ENCODE measurements around the gene KRTCAP3. TPM values are rescaled to one million over a fixed set of nuclear protein-coding genes. Genes with fewer than 3 reads are reported as not detected.

The KRTCAP3 gene
- polyA plus RNA-seq, 2 of the 4 experiments (the other 2 are of a cell fraction) = 0.68 to 1.3 TPM

DNA sequence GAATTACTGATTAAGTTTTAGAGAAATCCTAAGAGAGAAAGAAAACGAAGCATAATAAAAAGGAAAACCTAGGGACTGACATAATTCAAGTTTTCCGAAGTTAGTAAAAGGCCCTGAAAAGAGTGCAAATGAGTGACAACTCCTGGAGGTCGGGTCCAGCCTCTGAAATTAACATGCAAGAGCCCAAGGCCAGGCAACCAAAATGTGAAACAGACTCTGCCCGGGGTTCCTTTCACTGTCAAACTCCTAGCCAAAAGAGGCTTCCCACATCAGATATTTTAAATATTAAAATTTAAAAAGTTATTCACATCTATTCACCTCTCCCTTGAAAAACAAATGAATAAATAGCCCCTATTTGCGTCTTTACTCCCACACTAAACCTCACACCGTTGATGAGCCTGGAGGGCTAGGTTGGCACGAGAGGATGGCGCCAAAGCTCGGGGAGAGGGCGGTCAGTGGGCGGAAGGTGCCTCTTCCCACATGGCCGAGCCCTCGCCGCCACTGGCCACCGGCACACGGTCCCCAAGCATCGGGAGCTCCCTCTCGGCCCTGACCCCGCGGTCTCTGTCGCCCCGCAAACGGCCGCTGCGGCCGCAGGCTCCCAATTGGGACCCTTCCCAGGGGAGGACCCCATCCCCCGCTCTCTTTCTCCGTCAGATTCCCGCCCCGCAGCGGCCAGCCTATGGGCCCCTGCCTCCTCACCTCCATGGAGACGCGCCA is 33.4 kb upstream of the KRTCAP3 start:
- CTCF ChIA-PET = interaction anchor here (0.6 to 5.3 kb wide), 17 partner anchors 8 to 281 kb away, joined by 3 to 72 read pairs (median 4); partner anchors contain the start of genes NRBP1, SLC4A1AP and SUPT7L
- peak; percentile 29 to 35 for DNase-seq (ENCODE audit: low read depth in 1 of 2, low spot score in 1 of 2)
- H3K4me2 ChIP-seq = peak overlapping the region; percentile 89
- no peak for FAIRE-seq
- H3K27ac ChIP-seq = peak overlapping the region; percentile 90 to 92
- POLR2A ChIA-PET = interaction anchor here (0.9 to 3.1 kb wide), 11 partner anchors 8 to 255 kb away, joined by 3 to 78 read pairs (median 6); partner anchors contain the start of genes CCDC121, GPN1, NRBP1 and SLC4A1AP
- WGBS (ENCODE audit: missing lambda C conversion rate) = 1% methylated on average over 11 of the region's 33 CpGs
- H3K9me3 ChIP-seq = no peaks in the 10 kb centered on the region
- ATAC-seq = peak; percentile 73 to 76
- peaks cover 26% of the 10 kb centered on the region; the same call in 2 of the 3 replicates for H3K4me1 ChIP-seq
- peak overlapping the region; percentile 87 for H3K4me3 ChIP-seq
- TF ChIP-seq, protein P1, sequence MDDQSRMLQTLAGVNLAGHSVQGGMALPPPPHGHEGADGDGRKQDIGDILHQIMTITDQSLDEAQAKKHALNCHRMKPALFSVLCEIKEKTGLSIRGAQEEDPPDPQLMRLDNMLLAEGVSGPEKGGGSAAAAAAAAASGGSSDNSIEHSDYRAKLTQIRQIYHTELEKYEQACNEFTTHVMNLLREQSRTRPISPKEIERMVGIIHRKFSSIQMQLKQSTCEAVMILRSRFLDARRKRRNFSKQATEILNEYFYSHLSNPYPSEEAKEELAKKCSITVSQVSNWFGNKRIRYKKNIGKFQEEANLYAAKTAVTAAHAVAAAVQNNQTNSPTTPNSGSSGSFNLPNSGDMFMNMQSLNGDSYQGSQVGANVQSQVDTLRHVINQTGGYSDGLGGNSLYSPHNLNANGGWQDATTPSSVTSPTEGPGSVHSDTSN (IDR thresholded peaks at IDR 0.05) = no peak
- TF ChIP-seq PHF8 (IDR thresholded peaks at IDR 0.05; ENCODE audit: borderline replicate concordance, low read depth) = 0 out of 2 replicates have a peak, but pooled peaks have one; percentile 73
- no peak for TF ChIP-seq FOSB (CRISPR knock-in tag; IDR thresholded peaks at IDR 0.05)
- TF ChIP-seq, protein P2, sequence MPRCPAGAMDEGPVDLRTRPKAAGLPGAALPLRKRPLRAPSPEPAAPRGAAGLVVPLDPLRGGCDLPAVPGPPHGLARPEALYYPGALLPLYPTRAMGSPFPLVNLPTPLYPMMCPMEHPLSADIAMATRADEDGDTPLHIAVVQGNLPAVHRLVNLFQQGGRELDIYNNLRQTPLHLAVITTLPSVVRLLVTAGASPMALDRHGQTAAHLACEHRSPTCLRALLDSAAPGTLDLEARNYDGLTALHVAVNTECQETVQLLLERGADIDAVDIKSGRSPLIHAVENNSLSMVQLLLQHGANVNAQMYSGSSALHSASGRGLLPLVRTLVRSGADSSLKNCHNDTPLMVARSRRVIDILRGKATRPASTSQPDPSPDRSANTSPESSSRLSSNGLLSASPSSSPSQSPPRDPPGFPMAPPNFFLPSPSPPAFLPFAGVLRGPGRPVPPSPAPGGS (IDR thresholded peaks at IDR 0.05) = no peak; the same call in 2 of the 3 replicates

DNA sequence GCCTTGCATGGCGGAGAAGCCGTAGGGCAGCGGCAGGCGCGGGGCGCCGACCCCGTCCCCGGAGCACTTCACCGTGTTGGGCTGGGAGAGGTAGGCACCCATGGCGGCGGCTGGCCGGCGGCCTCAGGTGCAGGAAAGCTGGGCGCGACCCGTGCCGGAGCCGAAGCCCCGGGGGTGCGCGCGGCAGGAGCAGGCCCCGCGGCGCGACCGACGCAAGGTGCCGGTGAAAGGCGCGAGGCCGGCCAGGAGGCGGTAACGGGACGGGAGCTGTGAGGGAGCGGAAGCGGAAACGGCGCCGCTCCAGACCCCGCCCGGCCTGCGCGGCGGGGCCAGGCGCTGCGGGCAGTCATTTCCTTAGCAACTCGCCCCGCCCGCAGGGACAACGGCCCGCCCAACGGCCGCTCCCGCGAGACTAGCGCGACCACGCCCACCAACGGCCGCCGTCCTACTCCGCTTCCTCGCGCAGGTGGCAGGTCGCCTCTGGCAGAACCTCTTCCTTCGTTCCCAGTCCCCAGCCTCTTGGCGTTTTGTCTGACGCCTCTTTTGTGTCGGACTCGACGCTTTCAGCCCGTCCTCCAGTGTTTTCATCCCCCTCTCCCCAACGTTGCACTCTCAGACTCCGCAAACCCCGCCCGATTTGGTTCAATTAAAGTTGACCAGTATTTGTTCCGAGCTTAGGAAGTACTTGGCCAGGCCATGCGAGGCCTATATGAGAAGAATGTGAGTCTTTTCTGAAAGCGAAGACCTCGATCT is 32.7 kb upstream of the KRTCAP3 start, which contains the start of gene PPM1G:
PPM1G (minus strand) TSS at position 271 of the 753 bp plus-strand sequence; CDS start at position 102, 169 bp downstream.
- CTCF ChIA-PET = interaction anchor here (0.7 to 5.3 kb wide), 14 partner anchors 9 to 280 kb away, joined by 3 to 72 read pairs (median 4); partner anchors contain the start of genes NRBP1, SLC4A1AP and SUPT7L
- no peak for FAIRE-seq
- WGBS (ENCODE audit: missing lambda C conversion rate) = 1% methylated on average over 39 of the region's 82 CpGs
- peak; percentile 97 for ATAC-seq
- peak within 1 kb of the TSS; percentile 87 for H3K4me3 ChIP-seq
- POLR2A ChIA-PET = interaction anchor here (0.6 to 3.1 kb wide), 14 partner anchors 9 to 982 kb away, joined by 3 to 78 read pairs (median 4); partner anchors contain the start of genes CCDC121, EIF2B4, GPN1 and NRBP1
- H3K4me2 ChIP-seq = peak within 1 kb of the TSS; percentile 89
- DNase-seq (ENCODE audit: low read depth in 1 of 2, low spot score in 1 of 2) = peak; percentile 87 to 97
- H3K9me3 ChIP-seq = no peaks in the 10 kb centered on the region
- peak within 1 kb of the TSS; percentile 90 to 92 for H3K27ac ChIP-seq
- peaks cover 30% of the 10 kb centered on the region; the same call in 2 of the 3 replicates for H3K4me1 ChIP-seq
- TF ChIP-seq TP53 (CRISPR knock-in tag; IDR thresholded peaks at IDR 0.05) = peak; percentile 40; the same call in 1 of the 2 replicates
- no peak for TF ChIP-seq ZSCAN20 (CRISPR knock-in tag; IDR thresholded peaks at IDR 0.05)
- TF ChIP-seq, protein P3, sequence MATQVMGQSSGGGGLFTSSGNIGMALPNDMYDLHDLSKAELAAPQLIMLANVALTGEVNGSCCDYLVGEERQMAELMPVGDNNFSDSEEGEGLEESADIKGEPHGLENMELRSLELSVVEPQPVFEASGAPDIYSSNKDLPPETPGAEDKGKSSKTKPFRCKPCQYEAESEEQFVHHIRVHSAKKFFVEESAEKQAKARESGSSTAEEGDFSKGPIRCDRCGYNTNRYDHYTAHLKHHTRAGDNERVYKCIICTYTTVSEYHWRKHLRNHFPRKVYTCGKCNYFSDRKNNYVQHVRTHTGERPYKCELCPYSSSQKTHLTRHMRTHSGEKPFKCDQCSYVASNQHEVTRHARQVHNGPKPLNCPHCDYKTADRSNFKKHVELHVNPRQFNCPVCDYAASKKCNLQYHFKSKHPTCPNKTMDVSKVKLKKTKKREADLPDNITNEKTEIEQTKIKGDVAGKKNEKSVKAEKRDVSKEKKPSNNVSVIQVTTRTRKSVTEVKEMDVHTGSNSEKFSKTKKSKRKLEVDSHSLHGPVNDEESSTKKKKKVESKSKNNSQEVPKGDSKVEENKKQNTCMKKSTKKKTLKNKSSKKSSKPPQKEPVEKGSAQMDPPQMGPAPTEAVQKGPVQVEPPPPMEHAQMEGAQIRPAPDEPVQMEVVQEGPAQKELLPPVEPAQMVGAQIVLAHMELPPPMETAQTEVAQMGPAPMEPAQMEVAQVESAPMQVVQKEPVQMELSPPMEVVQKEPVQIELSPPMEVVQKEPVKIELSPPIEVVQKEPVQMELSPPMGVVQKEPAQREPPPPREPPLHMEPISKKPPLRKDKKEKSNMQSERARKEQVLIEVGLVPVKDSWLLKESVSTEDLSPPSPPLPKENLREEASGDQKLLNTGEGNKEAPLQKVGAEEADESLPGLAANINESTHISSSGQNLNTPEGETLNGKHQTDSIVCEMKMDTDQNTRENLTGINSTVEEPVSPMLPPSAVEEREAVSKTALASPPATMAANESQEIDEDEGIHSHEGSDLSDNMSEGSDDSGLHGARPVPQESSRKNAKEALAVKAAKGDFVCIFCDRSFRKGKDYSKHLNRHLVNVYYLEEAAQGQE (IDR thresholded peaks at IDR 0.05) = peak; percentile 93
- no peak for TF ChIP-seq JUNB (IDR thresholded peaks at IDR 0.05)
- peak; percentile 94 for TF ChIP-seq POLR2A (IDR thresholded peaks at IDR 0.05; ENCODE audit: low read length)
- peak; percentile 94; the same call in 1 of the 2 replicates for TF ChIP-seq RNF2 (IDR thresholded peaks at IDR 0.05; ENCODE audit: borderline replicate concordance, low read depth)
- no peak; the same call in none of the 2 replicates for TF ChIP-seq RFX5 (IDR thresholded peaks at IDR 0.05)
- TF ChIP-seq, protein P4, sequence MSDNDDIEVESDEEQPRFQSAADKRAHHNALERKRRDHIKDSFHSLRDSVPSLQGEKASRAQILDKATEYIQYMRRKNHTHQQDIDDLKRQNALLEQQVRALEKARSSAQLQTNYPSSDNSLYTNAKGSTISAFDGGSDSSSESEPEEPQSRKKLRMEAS (IDR thresholded peaks at IDR 0.05) = peak; percentile 95
- no peak for TF ChIP-seq SMC3 (IDR thresholded peaks at IDR 0.05)
- TF ChIP-seq KDM1A (IDR thresholded peaks at IDR 0.05; ENCODE audit: low read depth) = no peak
- TF ChIP-seq CBX2 (IDR thresholded peaks at IDR 0.05; ENCODE audit: borderline replicate concordance, low read depth) = no peak
- TF ChIP-seq, protein P5, sequence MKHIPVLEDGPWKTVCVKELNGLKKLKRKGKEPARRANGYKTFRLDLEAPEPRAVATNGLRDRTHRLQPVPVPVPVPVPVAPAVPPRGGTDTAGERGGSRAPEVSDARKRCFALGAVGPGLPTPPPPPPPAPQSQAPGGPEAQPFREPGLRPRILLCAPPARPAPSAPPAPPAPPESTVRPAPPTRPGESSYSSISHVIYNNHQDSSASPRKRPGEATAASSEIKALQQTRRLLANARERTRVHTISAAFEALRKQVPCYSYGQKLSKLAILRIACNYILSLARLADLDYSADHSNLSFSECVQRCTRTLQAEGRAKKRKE (CRISPR knock-in tag; IDR thresholded peaks at IDR 0.05; ENCODE audit: low read depth) = peak; percentile 65; the same call in 1 of the 2 replicates
- no peak for TF ChIP-seq HEYL (CRISPR knock-in tag; IDR thresholded peaks at IDR 0.05)
- TF ChIP-seq ZC3H11A (IDR thresholded peaks at IDR 0.05) = no peak
- TF ChIP-seq EHF (CRISPR knock-in tag; IDR thresholded peaks at IDR 0.05) = peak; percentile 71
- TF ChIP-seq POLR2AphosphoS2 (conservative IDR thresholded peaks at IDR 0.05; ENCODE audit: low read length) = no peak
- no peak for TF ChIP-seq MAZ (IDR thresholded peaks at IDR 0.05; ENCODE audit: borderline replicate concordance, low read depth, low read length)
- TF ChIP-seq MAFK (IDR thresholded peaks at IDR 0.05; ENCODE audit: partially characterized antibody) = no peak
- TF ChIP-seq RARB (CRISPR knock-in tag; IDR thresholded peaks at IDR 0.05) = peak; percentile 84
- TF ChIP-seq, protein P6, sequence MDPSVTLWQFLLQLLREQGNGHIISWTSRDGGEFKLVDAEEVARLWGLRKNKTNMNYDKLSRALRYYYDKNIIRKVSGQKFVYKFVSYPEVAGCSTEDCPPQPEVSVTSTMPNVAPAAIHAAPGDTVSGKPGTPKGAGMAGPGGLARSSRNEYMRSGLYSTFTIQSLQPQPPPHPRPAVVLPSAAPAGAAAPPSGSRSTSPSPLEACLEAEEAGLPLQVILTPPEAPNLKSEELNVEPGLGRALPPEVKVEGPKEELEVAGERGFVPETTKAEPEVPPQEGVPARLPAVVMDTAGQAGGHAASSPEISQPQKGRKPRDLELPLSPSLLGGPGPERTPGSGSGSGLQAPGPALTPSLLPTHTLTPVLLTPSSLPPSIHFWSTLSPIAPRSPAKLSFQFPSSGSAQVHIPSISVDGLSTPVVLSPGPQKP (IDR thresholded peaks at IDR 0.05; ENCODE audit: low read depth, low read length) = no peak
- TF ChIP-seq MYC (IDR thresholded peaks at IDR 0.05; ENCODE audit: borderline replicate concordance, low read length) = peak; percentile 77; the same call in 1 of the 2 replicates
- TF ChIP-seq GATA3 (IDR thresholded peaks at IDR 0.05; ENCODE audit: borderline replicate concordance) = no peak
